IPS-11a (cell line): Measurements from ENCODE around the gene CYTH1.

ENCODE experiments used
- H3K4me3 ChIP-seq: one replicate; pipeline ENCODE4 v1.5.1; 2013; ENCODE audit warnings: low read depth, low read length, control low read depth

Gene CYTH1

GRCh38 chr17:78696016-78696982 lies 85.8 kb downstream of the CYTH1 start:
- H3K4me3 ChIP-seq, result no peak overlapping the region

GRCh38 chr17:78694805-78695531 lies 87.1 kb downstream of the CYTH1 start:
- H3K4me3 ChIP-seq, result no peak overlapping the region

GRCh38 chr17:78693346-78694083 lies 88.6 kb downstream of the CYTH1 start:
- no peak overlapping the region for H3K4me3 ChIP-seq

- H3K4me3 ChIP-seq, result no peak overlapping the region
These were observed 89.5 kb downstream of the CYTH1 start for GRCh38 chr17:78692460-78693010.

GRCh38 chr17:78689029-78689428 lies 93.0 kb downstream of the CYTH1 start:
- H3K4me3 ChIP-seq, result no peak overlapping the region

GRCh38 chr17:78687944-78688343 lies 94.1 kb downstream of the CYTH1 start:
- H3K4me3 ChIP-seq, result no peak overlapping the region

- no peak overlapping the region for H3K4me3 ChIP-seq
These were observed 94.9 kb downstream of the CYTH1 start for GRCh38 chr17:78687125-78687524.

GRCh38 chr17:78684026-78684425 lies 98.0 kb downstream of the CYTH1 start:
- H3K4me3 ChIP-seq, result no peak overlapping the region

- no peak overlapping the region for H3K4me3 ChIP-seq
These were observed 98.6 kb downstream of the CYTH1 start for GRCh38 chr17:78683408-78683961.

GRCh38 chr17:78682363-78682762 lies 99.7 kb downstream of the CYTH1 start:
- no peak overlapping the region for H3K4me3 ChIP-seq

GRCh38 chr17:78680436-78680835 lies 101.6 kb downstream of the CYTH1 start:
- no peak overlapping the region for H3K4me3 ChIP-seq

- no peak overlapping the region for H3K4me3 ChIP-seq
These were observed 102.3 kb downstream of the CYTH1 start for GRCh38 chr17:78679495-78680395.

GRCh38 chr17:78678711-78679110 lies 103.4 kb downstream of the CYTH1 start:
- H3K4me3 ChIP-seq, result no peak overlapping the region

- H3K4me3 ChIP-seq, result no peak overlapping the region
These were observed 103.9 kb downstream of the CYTH1 start for GRCh38 chr17:78678222-78678557.

GRCh38 chr17:78677303-78678221 lies 104.5 kb downstream of the CYTH1 start:
- H3K4me3 ChIP-seq, result no peak overlapping the region

- H3K4me3 ChIP-seq, result no peak overlapping the region
These were observed 105.4 kb downstream of the CYTH1 start for GRCh38 chr17:78676412-78677302.

- H3K4me3 ChIP-seq, result no peak overlapping the region
These were observed 106.2 kb downstream of the CYTH1 start for GRCh38 chr17:78675836-78676235.

- no peak overlapping the region for H3K4me3 ChIP-seq
These were observed 106.8 kb downstream of the CYTH1 start for GRCh38 chr17:78675316-78675616.
